ENCODE results near the gene PFKFB2. TPM values are rescaled to one million over a fixed set of nuclear protein-coding genes. Genes with fewer than 3 reads are reported as not detected.

PFKFB2 gene
- polyA plus RNA-seq, 1 donor = 8.8 TPM

- no peak for DNase-seq (ENCODE audit: low read depth)
Measured at GRCh38 chr1:207088701-207089626, 35.9 kb downstream of the PFKFB2 start, which contains the start of gene C4BPB. C4BPB (plus strand) TSS chr1:207088860; CDS start chr1:207089532, 672 bp downstream.

- DNase-seq (ENCODE audit: low read depth) = no peak
Measured at GRCh38 chr1:207089627-207090355, 36.7 kb downstream of the PFKFB2 start.

DNA sequence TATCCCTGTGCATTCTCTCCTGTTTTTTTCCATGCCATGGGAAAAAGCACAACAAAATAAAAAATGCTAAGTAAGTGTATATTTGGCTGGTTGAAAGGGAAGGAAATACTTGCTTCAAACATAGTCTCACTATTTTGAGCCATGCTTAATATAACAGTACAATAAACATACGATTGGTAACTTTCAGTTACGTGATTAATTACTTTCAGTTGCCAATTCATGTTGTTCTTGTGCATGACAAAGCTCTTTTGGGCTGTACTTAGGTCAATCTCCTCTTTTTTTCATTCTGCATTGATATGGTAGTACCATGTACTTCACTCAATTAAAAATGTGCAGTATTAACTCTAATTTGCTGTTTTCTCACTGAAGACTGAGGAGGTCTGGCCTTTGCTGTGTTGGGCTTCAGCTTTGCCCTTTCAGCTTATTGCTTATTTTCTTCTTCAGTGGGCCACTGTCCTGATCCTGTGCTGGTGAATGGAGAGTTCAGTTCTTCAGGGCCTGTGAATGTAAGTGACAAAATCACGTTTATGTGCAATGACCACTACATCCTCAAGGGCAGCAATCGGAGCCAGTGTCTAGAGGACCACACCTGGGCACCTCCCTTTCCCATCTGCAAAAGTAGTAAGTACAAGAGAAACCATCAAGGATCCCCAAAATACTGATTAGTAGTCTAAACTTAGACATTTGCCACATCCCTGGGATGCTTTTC, 38.3 kb downstream of the PFKFB2 start:
- DNase-seq (ENCODE audit: low read depth) = no peak

DNA sequence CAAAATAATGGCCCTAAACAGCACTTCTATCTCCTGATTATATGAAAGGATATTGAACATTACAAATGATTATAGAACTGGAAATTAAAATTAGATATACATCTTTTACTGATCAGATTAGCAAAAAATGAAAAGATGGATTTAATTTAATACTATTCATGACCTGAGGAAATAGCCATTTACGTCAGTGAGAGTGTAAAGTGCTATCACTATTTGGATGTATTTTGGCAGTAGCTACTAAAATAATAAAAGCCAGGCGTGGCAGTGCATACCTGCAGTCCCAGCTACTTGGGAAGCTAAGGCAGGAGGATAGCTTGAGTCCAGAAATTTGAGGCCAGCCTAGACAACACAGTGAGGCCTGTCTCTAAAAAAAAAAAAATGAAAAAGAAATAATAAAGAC, 40.9 kb downstream of the PFKFB2 start:
- DNase-seq (ENCODE audit: low read depth) = no peak

- DNase-seq (ENCODE audit: low read depth) = no peak
Measured at GRCh38 chr1:207097871-207098324, 44.8 kb downstream of the PFKFB2 start.

- no peak for DNase-seq (ENCODE audit: low read depth)
Measured at GRCh38 chr1:207101720-207102119, 48.6 kb downstream of the PFKFB2 start.

GRCh38 chr1:207102146-207102545, 49.1 kb downstream of the PFKFB2 start:
- DNase-seq (ENCODE audit: low read depth) = no peak

GRCh38 chr1:207102659-207103058, 49.6 kb downstream of the PFKFB2 start:
- DNase-seq (ENCODE audit: low read depth) = no peak

DNA sequence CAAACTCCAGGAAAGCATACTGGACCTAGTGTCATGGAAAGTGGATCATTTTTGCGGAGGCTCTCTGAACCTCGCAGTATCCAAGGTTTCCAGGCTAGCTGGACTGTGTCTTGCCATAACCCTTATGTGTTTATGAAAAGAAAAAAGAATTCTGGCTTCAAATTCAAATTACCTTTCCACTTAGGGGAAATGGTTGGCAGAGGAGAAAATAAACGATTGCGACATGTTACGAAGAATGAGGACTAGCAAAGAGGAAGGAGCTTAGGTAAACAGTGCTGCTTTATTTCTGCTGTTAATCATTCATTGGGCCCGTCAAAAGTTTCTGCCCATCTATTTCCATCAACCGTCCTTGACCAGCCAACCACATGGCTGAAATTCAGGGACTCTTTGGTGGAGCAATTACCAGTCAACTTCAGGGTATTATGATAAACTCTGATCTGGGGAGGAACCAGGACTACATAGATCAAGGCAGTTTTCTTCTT, 50.9 kb downstream of the PFKFB2 start, which contains the start of gene C4BPA:
Gene C4BPA, plus strand, starts transcription at position 342 of the 482 bp plus-strand sequence. CDS start 8,793 bp downstream, outside the sequence.
- DNase-seq (ENCODE audit: low read depth) = no peak

DNA sequence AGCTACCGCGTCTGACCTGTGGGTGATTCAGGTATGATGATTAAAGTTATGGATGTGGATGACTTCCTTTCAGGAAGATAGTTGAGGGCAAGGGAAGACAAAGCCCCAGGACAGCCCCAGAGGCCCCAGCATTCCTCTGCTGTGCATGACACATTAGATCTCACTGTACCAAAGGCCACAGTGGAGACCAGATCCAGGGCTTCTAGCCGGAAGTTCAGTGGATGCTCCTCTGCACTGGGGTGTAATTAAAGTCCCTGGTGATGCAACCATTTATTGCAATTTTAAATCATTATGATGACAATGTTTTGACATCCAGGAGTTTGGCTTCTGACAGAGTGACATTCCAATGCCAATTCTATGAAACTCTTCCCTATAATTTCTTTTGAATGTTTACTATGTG, 55.9 kb downstream of the PFKFB2 start:
- DNase-seq (ENCODE audit: low read depth) = no peak

- peak; percentile 20 for DNase-seq (ENCODE audit: low read depth)
Measured at GRCh38 chr1:207112616-207113296, 59.7 kb downstream of the PFKFB2 start.

- no peak for DNase-seq (ENCODE audit: low read depth)
Measured at GRCh38 chr1:207115269-207115668, 62.2 kb downstream of the PFKFB2 start.

DNA sequence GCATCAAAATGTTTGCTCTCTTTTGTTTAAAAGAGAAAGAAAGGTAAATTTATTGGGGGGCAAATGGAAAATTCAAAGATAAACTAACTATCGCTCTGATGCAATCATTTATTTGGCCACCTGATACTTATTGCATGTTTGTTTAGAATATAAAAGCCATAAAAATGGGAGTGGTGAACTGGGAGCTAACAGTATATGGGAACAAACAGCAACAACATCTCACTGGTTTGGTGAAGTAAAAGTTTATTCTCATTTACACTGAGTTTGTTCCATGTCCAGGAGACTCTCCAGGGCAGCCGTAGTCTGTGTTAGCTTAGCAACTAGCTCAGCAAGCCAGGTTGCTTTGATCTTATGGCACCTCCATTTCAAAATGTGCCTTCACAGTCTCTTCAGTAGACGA, 71.3 kb downstream of the PFKFB2 start:
- no peak for DNase-seq (ENCODE audit: low read depth)

GRCh38 chr1:207128336-207128921, 75.4 kb downstream of the PFKFB2 start:
- no peak for DNase-seq (ENCODE audit: low read depth)

DNA sequence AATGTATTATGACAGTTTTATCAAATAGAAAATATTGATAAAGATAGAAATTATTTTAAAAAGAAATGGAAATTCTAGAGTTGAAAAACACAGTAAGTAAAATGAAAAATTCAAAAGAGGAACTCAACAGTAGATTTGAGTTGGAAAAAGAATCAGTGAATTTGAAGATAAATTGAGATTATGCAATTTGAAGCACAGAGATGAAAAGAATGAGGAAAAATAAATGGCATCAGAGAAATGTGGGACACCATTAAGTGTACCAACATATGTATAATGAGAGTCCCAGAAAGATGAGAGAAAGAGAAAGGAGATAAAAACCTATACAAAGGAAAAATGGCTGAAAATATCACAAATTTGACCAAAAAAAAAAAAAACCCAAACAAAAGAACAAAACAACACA, 76.0 kb downstream of the PFKFB2 start:
- DNase-seq (ENCODE audit: low read depth) = no peak

Other genes with a start within 250 kb of the PFKFB2 start
- gene IL20, start 187.7 kb upstream of the PFKFB2 start, polyA plus RNA-seq (ENCODE audit: insufficient read length) = not detected
- 0.14 TPM for gene IL24, start 155.8 kb upstream of the PFKFB2 start, polyA plus RNA-seq (ENCODE audit: insufficient read length)
- gene FCMR, start 131.3 kb upstream of the PFKFB2 start, polyA plus RNA-seq (ENCODE audit: insufficient read length) = 1.2 TPM
- not detected for gene PIGR, start 106.8 kb upstream of the PFKFB2 start, polyA plus RNA-seq (ENCODE audit: insufficient read length)
- gene FCAMR, start 82.8 kb upstream of the PFKFB2 start, polyA plus RNA-seq (ENCODE audit: insufficient read length) = not detected
- gene C1orf116, start 20.5 kb upstream of the PFKFB2 start, polyA plus RNA-seq (ENCODE audit: insufficient read length) = 0.08 TPM
- 6.8 TPM for gene YOD1, start 2.1 kb upstream of the PFKFB2 start, polyA plus RNA-seq (ENCODE audit: insufficient read length)
- gene C4BPB, start 35.6 kb downstream of the PFKFB2 start, polyA plus RNA-seq (ENCODE audit: insufficient read length) = 0.18 TPM
- 0.47 TPM for gene C4BPA, start 51.0 kb downstream of the PFKFB2 start, polyA plus RNA-seq (ENCODE audit: insufficient read length)